Measurements from ENCODE around the gene MTRR.

MTRR gene

DNA sequence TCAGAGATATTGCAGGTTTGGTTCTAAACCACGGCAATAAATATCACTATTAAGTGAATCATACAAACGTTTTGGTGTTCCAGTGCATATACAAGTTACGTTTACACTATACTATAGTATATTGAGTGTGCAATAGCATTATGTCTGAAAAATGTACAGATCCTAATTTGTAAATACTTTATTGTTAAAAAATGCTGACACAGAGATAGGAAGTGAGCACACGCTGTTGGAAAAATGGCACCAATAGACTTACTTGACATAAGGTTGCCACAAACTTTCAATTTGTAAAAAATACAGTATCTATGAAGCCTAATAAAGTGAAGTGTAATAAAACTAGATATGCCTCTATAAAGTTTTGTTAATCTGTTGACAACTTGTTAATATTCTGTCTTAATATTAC is 34.0 kb upstream of the MTRR start:
- no peaks in the 10 kb centered on the region for H3K9me3 ChIP-seq (ENCODE audit: control extremely low read depth in 1 of 5, control insufficient read depth in 4 of 5, insufficient read depth in 2 of 5, low read depth in 1 of 5, low read length in 4 of 5)
- peaks cover 0 to 5% (median 0%) of the 10 kb centered on the region in 5 experiments for H3K27me3 ChIP-seq (replicated peaks in 2 of 5; ENCODE audit: control insufficient read depth in 4 of 5, insufficient read depth in 5 of 5, low read length in 4 of 5)
- no peak overlapping the region for H3K4me3 ChIP-seq (ENCODE audit: control insufficient read depth in 1 of 7, extremely low read depth in 1 of 7, insufficient read depth in 4 of 7, low read depth in 2 of 7, low read length in 6 of 7)
- no peaks in the 10 kb centered on the region for H3K4me1 ChIP-seq (ENCODE audit: control extremely low read depth in 1 of 4, control insufficient read depth in 4 of 4, insufficient read depth in 4 of 4, low read length in 3 of 4)
- WGBS (ENCODE audit: insufficient coverage) = no CpG with 5 or more reads among the region's 4 CpGs
- CTCF ChIA-PET = interaction anchor here (1.5 kb wide), 1 partner anchor 19 kb away, joined by 4 read pairs; no protein-coding TSS in a partner anchor
- H3K36me3 ChIP-seq (ENCODE audit: control insufficient read depth in 4 of 4, insufficient read depth in 4 of 4, low read length in 3 of 4) = no peaks in the 10 kb centered on the region
- POLR2A ChIA-PET = no interaction called here
- no peak overlapping the region for H3K27ac ChIP-seq (ENCODE audit: insufficient read depth in 1 of 2, low read depth in 1 of 2, low read length in 2 of 2, poor library complexity in 1 of 2, severe bottlenecking in 2 of 2)
- DNase-seq = no peak

GRCh38 chr5:7837403-7837802 is 31.5 kb upstream of the MTRR start:
- CTCF ChIA-PET = no interaction called here
- POLR2A ChIA-PET = no interaction called here
- 94% methylated on average over 3 of the region's 3 CpGs for WGBS (ENCODE audit: insufficient coverage)
- H3K4me3 ChIP-seq (ENCODE audit: control insufficient read depth in 1 of 7, extremely low read depth in 1 of 7, insufficient read depth in 4 of 7, low read depth in 2 of 7, low read length in 6 of 7) = no peak overlapping the region
- H3K27me3 ChIP-seq (replicated peaks in 2 of 5; ENCODE audit: control insufficient read depth in 4 of 5, insufficient read depth in 5 of 5, low read length in 4 of 5) = peaks cover 0 to 2% (median 0%) of the 10 kb centered on the region in 5 experiments
- no peaks in the 10 kb centered on the region for H3K9me3 ChIP-seq (ENCODE audit: control extremely low read depth in 1 of 5, control insufficient read depth in 4 of 5, insufficient read depth in 2 of 5, low read depth in 1 of 5, low read length in 4 of 5)
- no peak overlapping the region for H3K27ac ChIP-seq (ENCODE audit: insufficient read depth in 1 of 2, low read depth in 1 of 2, low read length in 2 of 2, poor library complexity in 1 of 2, severe bottlenecking in 2 of 2)
- H3K36me3 ChIP-seq (ENCODE audit: control insufficient read depth in 4 of 4, insufficient read depth in 4 of 4, low read length in 3 of 4) = no peaks in the 10 kb centered on the region
- DNase-seq = no peak
- no peaks in the 10 kb centered on the region for H3K4me1 ChIP-seq (ENCODE audit: control extremely low read depth in 1 of 4, control insufficient read depth in 4 of 4, insufficient read depth in 4 of 4, low read length in 3 of 4)

DNA sequence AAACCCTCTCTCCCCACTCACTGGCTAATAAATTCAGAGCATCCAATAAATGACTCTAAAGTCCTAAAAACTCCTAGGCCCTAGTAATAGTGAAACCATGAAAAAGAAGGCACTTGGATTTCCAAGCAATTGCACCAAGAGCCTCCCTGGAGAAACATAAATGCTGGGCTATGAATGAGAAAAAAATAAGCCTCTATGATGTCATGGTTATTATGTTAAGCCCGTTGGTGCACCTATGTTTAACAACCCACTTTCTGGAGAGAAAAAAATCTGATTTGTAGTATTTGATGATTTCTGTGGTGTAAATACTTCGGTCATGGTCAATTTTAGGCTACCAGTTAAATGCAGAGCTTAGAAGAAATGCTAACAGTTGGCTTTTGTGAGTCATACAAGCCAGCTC is 26.4 kb upstream of the MTRR start:
- Histone ChIP-seq H3K9me3 (ENCODE audit: control extremely low read depth in 1 of 5, control insufficient read depth in 4 of 5, insufficient read depth in 2 of 5, low read depth in 1 of 5, low read length in 4 of 5) (no peaks in the 10 kb centered on the region), H3K36me3 (ENCODE audit: control insufficient read depth in 4 of 4, insufficient read depth in 4 of 4, low read length in 3 of 4) (no peaks in the 10 kb centered on the region), H3K27me3 (replicated peaks in 2 of 5; ENCODE audit: control insufficient read depth in 4 of 5, insufficient read depth in 5 of 5, low read length in 4 of 5) (peaks cover 0 to 19% (median 4%) of the 10 kb centered on the region in 5 experiments), H3K4me3 (ENCODE audit: control insufficient read depth in 1 of 7, extremely low read depth in 1 of 7, insufficient read depth in 4 of 7, low read depth in 2 of 7, low read length in 6 of 7) (no peak overlapping the region), H3K27ac (ENCODE audit: insufficient read depth in 1 of 2, low read depth in 1 of 2, low read length in 2 of 2, poor library complexity in 1 of 2, severe bottlenecking in 2 of 2) (no peak overlapping the region), H3K4me1 (ENCODE audit: control extremely low read depth in 1 of 4, control insufficient read depth in 4 of 4, insufficient read depth in 4 of 4, low read length in 3 of 4) (no peaks in the 10 kb centered on the region)
- ChIA-PET CTCF (no interaction called here), POLR2A (no interaction called here)
- 80% methylated on average over 2 of the region's 2 CpGs for whole genome bisulfite sequencing (ENCODE audit: insufficient coverage)
- DNase-seq = no peak

GRCh38 chr5:7844901-7845300 is 24.0 kb upstream of the MTRR start:
- peaks cover 0 to 43% (median 22%) of the 10 kb centered on the region in 5 experiments for H3K27me3 ChIP-seq (replicated peaks in 2 of 5; ENCODE audit: control insufficient read depth in 4 of 5, insufficient read depth in 5 of 5, low read length in 4 of 5)
- CTCF ChIA-PET = interaction anchor here (1.2 to 1.7 kb wide), 3 partner anchors 21 to 42 kb away, joined by 3 to 5 read pairs (median 3); partner anchors contain the start of genes FASTKD3 and MTRR
- DNase-seq = peak in 1 of 3 donors; percentile 26
- H3K4me1 ChIP-seq (ENCODE audit: control extremely low read depth in 1 of 4, control insufficient read depth in 4 of 4, insufficient read depth in 4 of 4, low read length in 3 of 4) = peaks cover 0 to 7% (median 4%) of the 10 kb centered on the region in 4 experiments
- no peak overlapping the region for H3K4me3 ChIP-seq (ENCODE audit: control insufficient read depth in 1 of 7, extremely low read depth in 1 of 7, insufficient read depth in 4 of 7, low read depth in 2 of 7, low read length in 6 of 7)
- H3K36me3 ChIP-seq (ENCODE audit: control insufficient read depth in 4 of 4, insufficient read depth in 4 of 4, low read length in 3 of 4) = no peaks in the 10 kb centered on the region
- no peaks in the 10 kb centered on the region for H3K9me3 ChIP-seq (ENCODE audit: control extremely low read depth in 1 of 5, control insufficient read depth in 4 of 5, insufficient read depth in 2 of 5, low read depth in 1 of 5, low read length in 4 of 5)
- H3K27ac ChIP-seq (ENCODE audit: insufficient read depth in 1 of 2, low read depth in 1 of 2, low read length in 2 of 2, poor library complexity in 1 of 2, severe bottlenecking in 2 of 2) = no peak overlapping the region
- POLR2A ChIA-PET = no interaction called here

DNA sequence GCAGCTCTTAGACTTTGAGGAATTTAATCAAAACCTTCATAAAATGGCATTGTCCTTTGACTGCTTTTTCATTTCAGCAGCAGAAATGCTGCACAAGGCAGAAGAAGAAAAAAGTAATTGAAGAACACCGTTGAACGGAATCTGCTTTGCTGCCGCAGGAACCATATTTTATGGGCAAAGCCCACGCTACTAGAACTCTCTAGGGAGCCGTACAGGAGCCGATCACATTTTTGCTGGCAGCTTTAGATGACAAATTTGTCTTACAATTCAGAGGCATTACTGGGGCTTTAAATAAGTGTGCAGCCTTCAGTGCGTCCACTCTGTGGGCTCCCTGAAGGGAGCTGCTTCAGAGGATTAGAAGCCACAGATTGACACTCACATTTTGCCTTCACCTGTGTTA is 23.4 kb upstream of the MTRR start:
- Histone ChIP-seq H3K27ac (ENCODE audit: insufficient read depth in 1 of 2, low read depth in 1 of 2, low read length in 2 of 2, poor library complexity in 1 of 2, severe bottlenecking in 2 of 2) (no peak overlapping the region), H3K4me1 (ENCODE audit: control extremely low read depth in 1 of 4, control insufficient read depth in 4 of 4, insufficient read depth in 4 of 4, low read length in 3 of 4) (peaks cover 0 to 11% (median 5%) of the 10 kb centered on the region in 4 experiments), H3K9me3 (ENCODE audit: control extremely low read depth in 1 of 5, control insufficient read depth in 4 of 5, insufficient read depth in 2 of 5, low read depth in 1 of 5, low read length in 4 of 5) (no peaks in the 10 kb centered on the region), H3K27me3 (replicated peaks in 2 of 5; ENCODE audit: control insufficient read depth in 4 of 5, insufficient read depth in 5 of 5, low read length in 4 of 5) (peaks cover 0 to 45% (median 23%) of the 10 kb centered on the region in 5 experiments), H3K36me3 (ENCODE audit: control insufficient read depth in 4 of 4, insufficient read depth in 4 of 4, low read length in 3 of 4) (no peaks in the 10 kb centered on the region), H3K4me3 (ENCODE audit: control insufficient read depth in 1 of 7, extremely low read depth in 1 of 7, insufficient read depth in 4 of 7, low read depth in 2 of 7, low read length in 6 of 7) (no peak overlapping the region)
- ChIA-PET POLR2A (interaction anchor here (0.6 kb wide), 1 partner anchor 63 kb away, joined by 3 read pairs; no protein-coding TSS in a partner anchor), CTCF (interaction anchor here (1.2 to 1.7 kb wide), 3 partner anchors 22 to 41 kb away, joined by 3 to 5 read pairs (median 3); partner anchors contain the start of genes FASTKD3 and MTRR)
- DNase-seq = no peak
- 95% methylated on average over 7 of the region's 7 CpGs for WGBS (ENCODE audit: insufficient coverage)

DNA sequence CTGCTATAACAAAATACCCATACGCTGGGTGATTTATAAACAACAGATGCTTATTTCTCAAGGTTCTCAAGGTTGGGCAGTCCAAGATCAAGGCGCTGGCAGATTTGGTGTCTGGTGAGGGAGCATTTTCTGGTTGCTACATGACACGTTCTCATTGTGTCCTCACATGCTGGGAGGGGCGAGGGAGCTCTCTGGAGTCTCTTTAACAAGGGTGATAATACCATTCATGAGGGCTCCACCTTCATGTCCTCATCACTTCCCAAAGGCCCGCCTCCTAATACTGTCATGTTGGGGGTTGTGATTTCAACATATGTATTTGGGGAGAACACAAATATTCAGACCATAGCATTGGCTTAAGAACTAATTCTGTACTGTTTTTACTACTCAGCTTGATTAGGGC is 22.6 kb upstream of the MTRR start:
- H3K27ac ChIP-seq (ENCODE audit: insufficient read depth in 1 of 2, low read depth in 1 of 2, low read length in 2 of 2, poor library complexity in 1 of 2, severe bottlenecking in 2 of 2) = no peak overlapping the region
- no peaks in the 10 kb centered on the region for H3K36me3 ChIP-seq (ENCODE audit: control insufficient read depth in 4 of 4, insufficient read depth in 4 of 4, low read length in 3 of 4)
- POLR2A ChIA-PET = no interaction called here
- 94% methylated on average over 2 of the region's 5 CpGs for WGBS (ENCODE audit: insufficient coverage)
- H3K27me3 ChIP-seq (replicated peaks in 2 of 5; ENCODE audit: control insufficient read depth in 4 of 5, insufficient read depth in 5 of 5, low read length in 4 of 5) = peaks cover 0 to 45% (median 23%) of the 10 kb centered on the region in 5 experiments
- no peak overlapping the region for H3K4me3 ChIP-seq (ENCODE audit: control insufficient read depth in 1 of 7, extremely low read depth in 1 of 7, insufficient read depth in 4 of 7, low read depth in 2 of 7, low read length in 6 of 7)
- no peaks in the 10 kb centered on the region for H3K9me3 ChIP-seq (ENCODE audit: control extremely low read depth in 1 of 5, control insufficient read depth in 4 of 5, insufficient read depth in 2 of 5, low read depth in 1 of 5, low read length in 4 of 5)
- peaks cover 0 to 17% (median 11%) of the 10 kb centered on the region in 4 experiments for H3K4me1 ChIP-seq (ENCODE audit: control extremely low read depth in 1 of 4, control insufficient read depth in 4 of 4, insufficient read depth in 4 of 4, low read length in 3 of 4)
- CTCF ChIA-PET = interaction anchor here (1.2 to 1.7 kb wide), 3 partner anchors 10 to 23 kb away, joined by 3 to 6 read pairs (median 5); partner anchors contain the start of genes FASTKD3 and MTRR
- DNase-seq = no peak

DNA sequence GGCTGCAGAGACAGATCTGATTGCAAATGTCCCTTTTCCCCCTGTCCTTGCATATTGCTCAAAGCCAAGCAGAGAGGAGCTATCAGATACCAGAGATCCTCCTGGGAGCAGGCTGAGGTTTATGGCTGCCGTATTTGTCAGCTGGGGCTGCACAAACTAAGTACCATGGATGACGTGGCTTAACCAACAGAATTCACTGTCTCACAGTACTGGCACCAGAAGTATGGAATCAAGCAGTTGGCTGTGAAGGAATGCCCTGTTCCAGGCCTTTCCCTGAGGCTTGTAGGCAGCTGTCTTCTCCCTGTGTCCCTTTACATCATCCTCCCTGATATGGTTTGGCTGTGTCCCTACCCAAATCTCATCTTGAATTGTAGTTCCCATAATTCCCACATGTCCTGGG is 20.7 kb upstream of the MTRR start:
- Histone ChIP-seq H3K9me3 (ENCODE audit: control extremely low read depth in 1 of 5, control insufficient read depth in 4 of 5, insufficient read depth in 2 of 5, low read depth in 1 of 5, low read length in 4 of 5) (no peaks in the 10 kb centered on the region), H3K4me1 (ENCODE audit: control extremely low read depth in 1 of 4, control insufficient read depth in 4 of 4, insufficient read depth in 4 of 4, low read length in 3 of 4) (peaks cover 0 to 17% (median 11%) of the 10 kb centered on the region in 4 experiments), H3K27me3 (replicated peaks in 2 of 5; ENCODE audit: control insufficient read depth in 4 of 5, insufficient read depth in 5 of 5, low read length in 4 of 5) (peaks cover 0 to 48% (median 23%) of the 10 kb centered on the region in 5 experiments), H3K27ac (ENCODE audit: insufficient read depth in 1 of 2, low read depth in 1 of 2, low read length in 2 of 2, poor library complexity in 1 of 2, severe bottlenecking in 2 of 2) (no peak overlapping the region), H3K4me3 (ENCODE audit: control insufficient read depth in 1 of 7, extremely low read depth in 1 of 7, insufficient read depth in 4 of 7, low read depth in 2 of 7, low read length in 6 of 7) (no peak overlapping the region), H3K36me3 (ENCODE audit: control insufficient read depth in 4 of 4, insufficient read depth in 4 of 4, low read length in 3 of 4) (no peaks in the 10 kb centered on the region)
- DNase-seq = no peak
- ChIA-PET POLR2A (no interaction called here), CTCF (interaction anchor here (0.7 kb wide), 1 partner anchor 32 kb away, joined by 3 read pairs; no protein-coding TSS in a partner anchor)
- no CpG with 5 or more reads among the region's 2 CpGs for WGBS (ENCODE audit: insufficient coverage)
